ENCODE results near the gene ARID4A.
"Not testable (repeated sequence)": the region's sequence is repeated elsewhere in the genome, so short reads cannot be mapped to it uniquely, and the experiment has no call there.

ARID4A gene

GRCh38 chr14:58291646-58292045 lies 6.7 kb upstream of the ARID4A start:
- FAIRE-seq, result no peak

GRCh38 chr14:58292187-58292586 lies 6.2 kb upstream of the ARID4A start:
- FAIRE-seq, result no peak

- FAIRE-seq, result no peak
Observed at GRCh38 chr14:58294201-58294600, 4.2 kb upstream of the ARID4A start.

- FAIRE-seq, result no peak
Observed at GRCh38 chr14:58296726-58297125, 1.6 kb upstream of the ARID4A start.

GRCh38 chr14:58297412-58297761 lies 968 bp upstream of the ARID4A start:
- FAIRE-seq, result no peak

DNA sequence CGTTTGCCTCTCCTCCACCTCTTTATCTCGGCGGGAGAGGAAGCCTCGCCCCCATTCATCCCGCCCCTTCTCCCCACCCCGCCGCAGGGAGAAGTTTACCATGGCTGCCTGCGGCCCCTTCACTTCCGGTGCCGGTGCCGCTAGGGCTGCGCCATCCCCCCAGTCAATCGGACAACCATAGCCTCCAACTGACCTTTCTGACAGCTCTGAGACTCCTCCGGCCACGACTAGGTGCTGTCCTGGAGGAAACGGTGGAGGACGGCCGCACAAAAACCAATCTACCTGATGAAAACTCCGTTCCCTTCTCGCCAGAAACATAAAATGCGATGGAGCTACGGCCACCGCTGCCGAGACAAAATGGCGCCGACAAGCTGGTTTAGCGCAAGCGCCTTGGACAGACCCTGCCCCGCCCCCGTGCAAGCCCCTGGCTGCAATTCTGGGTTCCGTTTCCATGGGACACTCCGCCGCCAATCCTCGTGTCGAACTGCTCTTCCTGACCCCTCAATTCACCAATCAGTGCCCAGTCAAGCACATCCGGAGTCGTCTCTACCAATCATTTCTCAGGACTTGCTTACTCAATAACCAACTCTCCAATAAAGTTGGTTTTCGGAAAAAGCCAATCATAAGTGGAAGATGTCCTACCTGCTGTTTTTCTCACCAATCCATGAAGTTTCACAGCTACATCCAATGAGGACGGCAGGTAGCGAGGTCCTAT lies 436 bp upstream of the ARID4A start:
- peak; percentile 100 for FAIRE-seq

DNA sequence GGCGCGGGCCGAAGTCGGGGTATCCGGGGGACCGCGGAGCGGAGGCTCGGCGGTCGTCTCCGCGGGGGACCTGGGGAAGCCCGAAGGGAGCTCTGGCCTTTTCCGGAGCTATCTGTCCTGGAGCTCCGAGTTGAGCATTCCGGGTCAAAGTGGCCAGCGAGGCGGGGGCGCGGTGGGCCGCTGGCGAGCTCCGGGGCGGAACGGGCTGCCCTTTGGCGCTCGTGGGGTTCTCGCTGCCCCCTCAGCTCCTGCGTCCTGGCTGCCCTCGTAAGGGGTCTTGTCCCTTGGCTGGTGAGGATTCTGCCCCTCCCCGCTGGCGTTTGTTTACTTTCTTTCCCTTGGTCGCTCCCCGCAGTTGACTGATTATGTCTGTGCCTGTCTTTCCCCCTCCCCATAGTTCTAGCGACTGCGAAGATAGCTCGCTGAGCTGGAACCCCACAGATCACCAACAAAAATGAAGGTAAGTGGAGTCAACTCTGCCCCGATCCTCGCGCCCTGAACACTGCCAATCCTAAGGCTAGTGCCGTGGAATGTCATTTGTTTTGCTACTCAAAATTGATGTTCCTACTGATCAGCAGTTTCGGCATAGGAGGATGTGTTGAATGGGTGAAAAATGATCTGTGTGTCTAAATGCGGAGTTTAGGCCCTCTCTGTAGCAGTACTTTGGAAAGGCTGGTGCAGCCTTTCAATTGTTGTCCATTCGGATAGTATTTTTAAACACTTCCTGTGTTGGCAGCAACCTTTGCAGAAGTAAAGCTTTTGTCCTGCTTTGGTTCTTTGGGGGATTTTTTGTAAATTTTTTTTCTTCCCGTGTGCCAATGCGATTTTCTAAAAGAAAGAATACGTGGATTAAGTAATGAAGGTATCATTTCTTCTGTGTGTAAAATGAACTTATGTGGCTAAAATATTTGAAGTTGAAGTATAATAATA lies 1.3 kb downstream of the ARID4A start:
- no peak for FAIRE-seq

DNA sequence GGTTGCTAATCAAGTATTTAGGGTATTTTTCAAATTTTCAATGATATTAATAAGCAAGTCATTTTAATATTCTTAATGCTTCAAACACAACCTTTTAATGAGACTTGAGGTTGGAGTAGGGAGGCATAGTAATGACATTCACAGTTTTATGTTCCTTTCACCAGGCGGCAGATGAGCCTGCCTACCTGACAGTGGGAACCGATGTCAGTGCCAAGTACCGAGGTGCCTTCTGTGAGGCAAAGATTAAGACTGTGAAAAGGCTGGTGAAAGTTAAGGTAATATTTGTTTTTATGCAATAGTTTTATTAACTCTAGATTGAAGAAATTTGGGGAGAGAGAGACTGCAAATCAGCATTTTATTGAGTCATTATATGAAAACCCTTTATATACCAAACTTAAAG lies 3.1 kb downstream of the ARID4A start:
- FAIRE-seq, result no peak

DNA sequence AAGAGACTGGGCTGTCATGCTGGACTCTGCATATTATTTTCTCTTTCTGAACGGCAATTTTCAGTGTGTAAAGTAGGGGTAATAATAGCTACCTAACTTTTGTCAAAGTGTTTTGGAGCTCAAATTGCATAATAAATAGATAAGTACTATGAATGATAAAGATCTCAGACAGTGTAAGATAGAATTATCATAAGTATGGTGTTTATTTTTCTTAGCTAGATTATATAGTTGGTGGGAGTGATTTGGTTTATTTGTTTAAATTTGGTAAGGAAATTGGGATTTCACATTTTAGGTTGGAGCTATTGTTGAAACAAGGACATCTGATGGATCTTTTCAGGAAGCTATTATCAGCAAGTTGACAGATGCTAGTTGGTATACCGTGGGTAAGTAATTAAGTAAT lies 7.4 kb downstream of the ARID4A start:
- FAIRE-seq, result no peak

DNA sequence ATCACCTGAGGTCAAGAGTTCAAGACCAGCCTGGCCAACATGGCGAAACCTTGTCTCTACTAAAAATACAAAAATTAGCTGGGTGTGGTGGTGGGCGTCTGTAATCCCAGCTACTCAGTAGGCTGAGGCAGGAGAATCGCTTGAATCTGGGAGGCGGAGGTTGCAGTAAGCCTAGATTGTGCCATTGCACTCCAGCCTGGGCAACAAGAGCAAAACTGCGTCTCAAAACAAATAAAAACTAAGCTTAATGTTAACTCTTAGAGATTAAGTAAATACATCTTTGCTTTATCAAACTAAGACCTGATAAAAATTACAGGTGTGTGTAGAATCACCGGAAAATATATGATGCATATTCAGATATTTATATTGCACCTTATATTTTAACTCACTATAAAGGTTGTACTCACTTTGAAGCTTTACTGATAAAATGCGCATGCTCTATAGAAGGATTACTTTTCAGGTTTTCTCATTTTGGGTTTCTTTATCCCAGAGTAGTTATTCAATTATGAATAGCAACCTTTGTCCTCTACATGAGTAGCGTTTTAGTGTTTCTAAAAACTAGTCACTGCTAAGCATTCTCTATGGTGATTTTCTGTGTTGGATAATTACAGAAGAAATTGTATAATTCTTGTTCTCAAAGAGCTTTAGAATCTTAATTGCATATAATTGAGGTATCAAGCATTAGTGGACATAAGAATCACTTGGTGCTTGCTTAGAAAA lies 9.4 kb downstream of the ARID4A start:
- FAIRE-seq, result no peak

DNA sequence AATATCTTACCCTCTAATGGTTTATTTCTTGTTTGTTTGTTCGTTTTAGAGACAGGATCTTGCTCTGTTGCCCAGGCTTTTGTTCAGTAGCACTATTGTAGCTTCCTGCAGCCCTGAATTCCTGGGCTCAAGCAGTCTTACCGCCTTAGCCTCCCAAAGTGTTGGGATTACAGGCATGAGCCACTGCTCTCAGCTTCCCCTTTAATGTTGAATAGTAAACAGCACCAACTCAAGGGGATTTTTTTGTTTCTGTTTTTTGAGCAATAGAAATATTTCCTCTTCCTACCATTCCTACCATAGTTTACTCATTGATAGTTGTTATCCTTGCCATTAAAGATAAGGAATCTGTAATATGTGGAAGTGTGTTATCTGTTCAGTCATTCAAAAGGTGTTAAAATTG lies 10.7 kb downstream of the ARID4A start:
- no peak for FAIRE-seq

DNA sequence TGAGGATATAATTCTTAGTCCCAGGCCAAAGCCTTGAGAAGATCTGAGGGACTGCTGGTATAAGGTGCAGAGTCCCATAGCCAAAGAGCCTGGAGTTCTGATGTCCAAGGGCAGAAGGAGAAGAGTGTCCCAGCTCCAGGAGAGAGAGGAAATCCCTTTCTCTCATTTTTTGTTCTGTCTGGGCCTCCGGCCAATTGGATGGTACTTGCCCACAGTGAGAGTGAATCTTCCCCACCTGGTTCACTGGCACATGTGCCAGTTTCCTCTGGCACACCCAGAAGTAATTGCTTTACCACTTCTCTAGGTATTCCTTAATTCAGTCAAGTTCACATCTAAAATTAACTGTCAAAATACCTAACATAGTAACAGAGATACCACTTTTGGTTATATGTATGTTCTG lies 15.3 kb downstream of the ARID4A start:
- no peak for FAIRE-seq

DNA sequence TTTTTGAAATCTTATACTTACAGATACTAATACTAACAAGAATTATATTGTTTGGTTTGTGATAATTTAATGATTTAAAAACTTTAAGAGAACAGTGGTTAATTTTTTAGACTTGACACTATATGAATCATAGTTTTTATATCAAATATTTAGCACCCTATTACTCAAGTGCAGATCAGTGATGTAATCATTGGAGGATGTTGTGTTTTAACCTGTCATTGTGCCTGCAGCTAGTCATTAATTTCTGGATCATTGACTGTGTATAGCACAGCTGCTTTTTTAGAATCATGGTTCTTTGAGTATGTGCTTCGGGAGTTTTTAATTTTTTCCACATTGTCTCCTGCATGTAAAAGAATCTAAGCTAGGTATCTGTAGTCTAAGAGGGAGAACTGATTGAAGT lies 17.3 kb downstream of the ARID4A start:
- FAIRE-seq, result peak; percentile 45

DNA sequence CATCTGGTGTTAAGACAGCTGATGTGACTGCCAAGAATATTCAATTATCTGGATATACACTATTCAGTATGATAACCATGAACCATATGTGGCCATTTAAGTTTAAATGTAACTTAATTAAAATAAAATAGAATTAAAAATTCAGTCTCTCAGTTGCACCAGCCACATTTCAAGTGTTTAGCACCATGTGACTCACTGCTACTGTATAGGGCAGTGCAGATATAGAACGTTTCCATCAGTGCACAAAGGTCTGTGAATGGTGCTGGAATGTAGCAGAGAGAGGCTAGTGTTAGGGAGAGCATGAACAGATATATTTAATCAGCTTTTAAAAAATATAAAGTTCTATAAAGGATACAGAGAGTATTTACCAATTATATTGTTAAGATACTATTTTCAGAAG lies 28.7 kb downstream of the ARID4A start:
- FAIRE-seq, result no peak

- peak; percentile 100 for FAIRE-seq
Observed at GRCh38 chr14:58331111-58331510, 32.8 kb downstream of the ARID4A start.

DNA sequence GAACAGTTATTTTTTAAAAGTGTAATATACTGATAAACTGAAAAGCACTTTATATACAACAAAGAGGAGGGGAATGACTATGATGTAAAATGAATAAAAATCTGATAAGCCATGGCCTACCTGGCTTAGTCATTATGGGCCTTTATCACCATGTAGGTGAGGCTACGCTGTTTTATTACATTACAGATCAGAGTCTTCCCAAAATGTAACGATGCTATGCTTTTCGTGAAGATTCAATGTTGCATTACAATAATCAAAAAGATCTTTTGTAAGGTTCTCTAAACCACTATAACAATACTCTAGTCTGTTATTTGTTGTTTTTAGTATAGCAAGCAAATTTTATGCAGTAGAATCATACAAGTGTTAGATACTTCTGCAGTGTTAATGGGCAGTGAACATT lies 34.2 kb downstream of the ARID4A start:
- peak; percentile 82 for FAIRE-seq

DNA sequence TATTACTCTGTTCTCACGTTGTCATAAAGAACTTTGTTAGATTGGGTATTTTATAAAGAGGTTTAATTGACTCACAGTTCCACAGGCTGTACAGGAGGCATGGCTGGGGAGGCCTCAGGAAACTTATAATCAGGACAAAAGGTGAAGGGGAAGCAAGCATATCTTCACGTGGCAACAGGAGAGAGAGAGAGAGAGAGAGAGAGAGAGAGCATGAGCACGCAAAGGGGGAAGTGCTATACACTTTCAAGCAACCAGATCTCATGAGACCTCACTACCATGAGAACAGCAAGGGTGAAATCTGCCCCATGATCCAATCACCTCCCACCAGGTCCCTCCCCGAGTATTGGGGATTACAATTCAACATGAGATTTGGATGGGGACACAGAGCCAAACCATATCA lies 41.3 kb downstream of the ARID4A start:
- not testable (repeated sequence) for FAIRE-seq

DNA sequence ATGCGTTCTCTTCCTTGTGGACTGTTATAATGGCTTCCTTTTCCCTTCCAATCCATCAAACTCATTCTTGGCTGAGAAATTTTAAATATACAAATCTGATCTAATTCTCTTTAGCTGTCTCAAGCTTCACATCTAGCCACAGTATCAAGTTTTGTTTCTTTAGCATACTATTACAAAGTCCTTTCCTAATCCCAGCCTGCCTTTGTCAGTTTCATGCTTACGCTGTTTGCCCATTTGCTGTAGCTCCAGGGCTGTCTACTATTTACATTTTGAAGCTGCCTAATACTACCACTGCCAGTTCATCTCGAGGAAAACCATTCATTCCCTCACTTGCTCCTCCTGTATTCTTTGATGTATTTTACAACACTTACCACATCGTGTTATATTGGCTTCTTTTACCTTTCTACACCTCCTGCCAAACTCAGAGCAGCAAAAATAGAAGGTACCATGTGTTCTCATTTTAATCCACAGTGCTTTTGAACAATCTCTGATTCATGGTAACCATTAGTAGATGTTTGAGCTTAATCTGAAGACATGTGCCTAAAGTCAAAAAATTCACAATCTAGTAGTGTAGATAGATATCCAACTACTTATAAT lies 42.9 kb downstream of the ARID4A start:
- no peak for FAIRE-seq

- not testable (repeated sequence) for FAIRE-seq
Observed at GRCh38 chr14:58343535-58343934, 45.2 kb downstream of the ARID4A start.

GRCh38 chr14:58353516-58354299 lies 55.4 kb downstream of the ARID4A start:
- peak; percentile 94 for FAIRE-seq

GRCh38 chr14:58354808-58355207 lies 56.5 kb downstream of the ARID4A start:
- no peak for FAIRE-seq

DNA sequence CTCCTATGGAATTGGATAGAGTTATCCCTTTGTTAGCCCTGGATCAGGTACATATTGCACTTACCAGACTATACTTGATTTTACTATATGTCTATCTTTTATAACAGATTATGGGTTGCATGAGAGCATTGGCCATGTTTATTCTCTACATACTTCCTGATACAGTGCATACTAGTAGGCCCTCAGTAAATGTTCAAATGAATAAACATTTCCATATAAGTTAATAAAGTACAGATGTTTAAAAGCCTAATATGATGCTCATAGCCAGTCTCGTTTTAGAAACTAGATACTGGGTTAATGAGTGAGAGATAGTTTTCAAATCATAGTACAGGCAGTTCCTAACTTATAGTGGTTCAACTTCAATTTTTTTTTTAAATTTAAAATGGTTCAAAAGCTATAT lies 57.9 kb downstream of the ARID4A start:
- no peak for FAIRE-seq
